HG03442 (cell line): Measurements from ENCODE around the gene PARL.
"Not testable (repeated sequence)": the region's sequence is repeated elsewhere in the genome, so short reads cannot be mapped to it uniquely, and the experiment has no call there.

Experiments used
- ATAC-seq: cut with Tn5 transposase; IDR thresholded peaks from one replicate; pipeline ENCODE4 v1.9.1; 2021; ENCODE audit warnings: mild to moderate bottlenecking, moderate library complexity; ENCODE audit not compliant: unreplicated experiment

Gene PARL

DNA sequence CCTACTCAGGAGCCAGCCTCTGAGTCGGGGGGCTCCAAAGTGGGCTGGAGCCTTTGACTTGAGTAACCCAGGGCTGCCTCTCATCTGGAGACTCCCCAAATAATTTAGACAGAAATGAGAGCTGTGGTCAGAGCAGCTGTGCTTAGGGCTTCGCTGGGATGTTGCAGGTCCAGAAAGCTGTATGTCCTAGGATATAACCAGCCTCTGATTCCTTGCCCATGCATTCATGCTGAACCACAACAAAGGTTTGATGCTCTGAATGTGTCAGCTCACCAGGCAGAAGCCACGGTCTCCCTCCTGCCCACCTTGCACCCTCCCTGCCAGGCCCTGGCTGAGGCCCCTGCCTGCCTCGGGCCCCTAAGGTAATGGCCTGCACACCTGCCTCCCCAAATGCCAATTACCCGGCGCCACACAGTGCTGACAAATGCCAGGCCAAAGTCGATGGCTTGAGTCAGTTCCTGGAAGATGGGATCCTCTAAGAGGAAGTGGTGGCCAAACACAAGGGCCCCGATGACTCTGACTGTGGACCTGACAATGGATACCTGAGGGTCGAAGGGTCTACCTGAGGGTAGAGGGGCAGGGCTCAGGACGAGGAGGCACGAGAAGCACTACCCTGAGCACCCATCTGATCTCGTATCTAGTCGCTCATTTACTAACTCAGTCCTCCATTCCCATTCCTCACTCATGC, 21.7 kb upstream of the PARL start:
- no peak for ATAC-seq

- no peak for ATAC-seq
These were observed 20.4 kb upstream of the PARL start for GRCh38 chr3:183904833-183905780.

DNA sequence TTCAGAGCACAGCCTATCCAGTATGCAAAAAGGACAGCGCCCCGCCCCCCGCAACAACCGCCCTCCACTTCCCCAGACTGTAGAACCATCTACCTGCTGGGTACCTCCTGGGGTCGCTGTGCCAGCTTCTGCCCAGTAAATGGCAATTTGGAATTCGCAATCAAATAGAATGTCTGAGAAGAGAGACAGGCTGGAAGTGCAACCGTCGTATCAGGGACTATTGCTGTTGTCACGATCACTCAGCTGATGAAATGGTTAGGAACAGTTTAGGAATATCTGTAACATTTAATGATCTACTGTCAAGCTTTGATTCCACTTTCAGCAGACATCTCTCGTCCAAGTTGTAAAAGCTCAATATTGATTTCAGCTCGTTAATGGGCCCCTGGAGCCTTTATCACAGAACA, 13.3 kb upstream of the PARL start:
- ATAC-seq: no peak

GRCh38 chr3:183897606-183898005, 12.9 kb upstream of the PARL start:
- ATAC-seq: no peak

- ATAC-seq: no peak
These were observed 11.9 kb upstream of the PARL start for GRCh38 chr3:183896610-183897009.

- no peak for ATAC-seq
These were observed 11.5 kb upstream of the PARL start for GRCh38 chr3:183896184-183896583.

DNA sequence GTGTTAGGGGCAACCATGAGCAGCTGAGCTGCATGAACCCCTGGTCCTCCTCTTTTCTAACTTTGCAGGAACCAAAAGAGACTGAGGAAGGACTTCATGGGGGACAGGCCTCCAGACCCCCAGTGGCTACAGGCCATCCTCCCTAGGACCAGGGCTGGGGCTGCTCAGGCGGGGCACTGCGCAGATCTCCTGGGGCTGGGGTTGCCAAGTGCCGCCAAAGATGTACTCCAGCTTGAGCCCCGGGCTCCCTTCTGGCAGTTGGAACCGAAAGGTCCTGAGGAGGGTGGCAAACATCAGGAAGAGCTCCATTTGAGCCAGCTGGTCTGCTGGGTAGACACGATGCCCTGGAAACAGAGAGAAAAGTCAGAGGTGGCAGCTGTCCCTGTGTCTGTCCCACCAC, 11.1 kb upstream of the PARL start:
- no peak for ATAC-seq

DNA sequence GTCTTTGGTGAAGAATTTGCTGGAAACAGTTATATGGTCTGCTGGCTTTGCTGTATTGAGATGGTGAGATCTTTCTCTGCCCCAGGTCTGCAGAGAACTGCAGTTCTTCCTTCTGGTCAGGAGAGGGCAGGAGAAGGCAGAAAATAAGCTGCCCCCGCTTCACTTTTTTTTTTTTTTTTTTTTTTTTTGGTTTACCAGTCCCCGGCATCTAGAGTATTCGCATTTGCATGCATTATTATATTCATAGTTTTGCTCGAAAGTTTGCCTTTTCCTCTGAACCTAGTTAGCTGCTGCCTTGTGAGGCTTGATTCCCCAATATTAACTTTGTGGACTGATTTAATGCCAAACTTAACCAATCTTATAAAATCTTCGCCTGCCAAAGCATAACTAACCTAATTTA, 10.6 kb upstream of the PARL start:
- ATAC-seq: peak; percentile 46

DNA sequence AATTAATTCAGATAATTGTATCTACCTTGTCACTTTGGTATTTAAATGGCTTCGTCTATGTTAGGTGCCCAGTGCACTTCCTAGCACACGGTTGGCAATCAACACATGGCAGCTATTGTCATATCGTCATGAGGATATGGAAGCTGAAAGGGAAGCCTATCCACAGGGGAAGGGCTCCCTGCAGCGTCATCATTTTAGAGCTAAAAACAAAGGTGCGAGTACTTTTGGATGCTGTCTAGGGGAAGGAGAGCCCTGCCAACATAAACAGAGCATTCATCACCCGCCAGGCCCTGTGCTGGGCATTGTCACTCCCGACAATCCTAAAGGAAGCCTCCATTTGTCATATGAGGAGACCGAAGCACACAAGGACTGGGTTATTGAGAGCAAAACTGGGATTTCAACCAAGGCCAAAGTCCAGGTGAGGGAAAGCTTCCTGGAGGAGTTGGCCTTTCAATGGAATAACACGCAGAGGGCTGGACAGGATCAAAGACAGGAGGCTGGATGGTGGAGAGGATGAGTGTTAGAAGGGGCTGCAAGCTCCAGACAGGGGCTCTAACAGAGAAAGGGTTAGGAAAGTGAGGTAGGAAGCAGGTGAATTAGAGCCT, 8.0 kb upstream of the PARL start:
- no peak for ATAC-seq

DNA sequence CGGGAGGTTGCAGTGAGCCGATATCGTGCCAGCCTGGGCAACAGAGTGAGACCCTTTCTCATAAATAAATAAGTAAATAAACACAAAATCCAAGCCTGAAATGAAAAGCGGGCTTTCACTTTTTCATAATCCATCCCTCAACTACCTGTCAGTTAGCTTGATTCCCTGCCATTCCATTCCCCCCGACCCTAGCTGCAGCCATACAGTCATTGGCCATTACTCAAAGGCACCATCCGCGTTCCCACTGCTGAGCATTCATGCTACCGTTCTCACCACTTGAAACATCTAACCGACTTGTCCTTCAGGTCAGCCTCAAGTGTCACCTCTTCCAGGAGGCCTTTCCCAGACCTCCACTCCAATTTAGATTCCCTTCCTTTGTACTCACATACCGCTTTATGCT, 1.1 kb upstream of the PARL start:
- no peak for ATAC-seq

DNA sequence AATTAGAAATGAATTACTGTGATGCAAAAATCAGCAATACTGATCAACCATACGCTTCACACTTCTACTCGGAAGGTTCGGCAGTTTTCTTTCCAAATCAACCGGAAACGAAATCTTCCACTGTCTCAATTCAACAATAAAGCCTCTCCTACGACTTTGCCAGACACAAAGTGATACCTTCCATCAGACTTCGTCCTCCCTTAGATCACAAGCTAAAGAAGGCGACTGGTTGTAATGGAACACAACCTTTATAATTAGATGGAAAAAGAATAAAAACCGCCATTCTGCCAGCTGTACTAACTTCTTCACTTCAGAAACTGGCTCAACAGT, 618 bp downstream of the PARL start:
- ATAC-seq: no peak

GRCh38 chr3:183883291-183884096, 1.2 kb downstream of the PARL start:
- no peak for ATAC-seq

GRCh38 chr3:183880121-183880520, 4.6 kb downstream of the PARL start:
- ATAC-seq: no peak

DNA sequence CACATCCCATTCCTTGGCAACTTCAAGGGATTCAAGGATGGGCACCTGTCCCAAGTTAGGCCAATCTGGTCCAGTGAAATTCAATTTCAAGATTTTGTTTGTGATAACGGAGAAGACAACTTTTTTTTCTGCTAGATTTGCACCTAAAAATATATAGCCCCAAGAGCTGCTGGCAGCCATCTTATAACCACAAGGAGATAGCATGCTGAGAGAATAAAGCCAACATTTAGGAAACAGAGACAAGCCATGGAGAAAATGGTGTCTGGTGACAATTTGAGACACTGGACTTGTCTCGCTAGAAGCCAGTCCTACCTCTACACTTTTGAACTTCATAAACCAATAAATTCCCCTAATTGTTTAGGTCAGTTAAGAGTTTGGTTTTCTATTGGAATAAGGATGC, 5.4 kb downstream of the PARL start:
- no peak for ATAC-seq

GRCh38 chr3:183878071-183878470, 6.6 kb downstream of the PARL start:
- ATAC-seq: no peak

DNA sequence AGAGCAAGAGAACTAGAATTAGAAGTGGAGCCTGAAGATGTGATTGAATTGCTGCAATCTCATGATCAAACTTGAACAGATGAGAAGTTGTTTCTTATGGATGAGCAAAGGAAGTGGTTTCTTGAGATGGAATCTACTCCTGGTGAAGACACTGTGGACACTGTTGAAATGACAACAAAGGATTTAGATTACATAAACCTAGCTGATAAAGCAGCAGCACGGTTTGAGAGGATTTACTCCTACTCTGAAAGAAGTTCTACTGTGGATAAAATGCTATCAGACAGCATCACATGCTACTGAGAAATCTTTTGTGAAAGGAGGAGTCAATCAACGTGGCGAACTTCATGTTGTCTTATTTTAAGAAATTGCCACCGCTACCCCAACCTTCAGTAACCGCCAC, 7.5 kb downstream of the PARL start:
- not testable (repeated sequence) for ATAC-seq

- no peak for ATAC-seq
These were observed 9.3 kb downstream of the PARL start for GRCh38 chr3:183875411-183875810.

GRCh38 chr3:183873914-183874313, 10.8 kb downstream of the PARL start:
- no peak for ATAC-seq

DNA sequence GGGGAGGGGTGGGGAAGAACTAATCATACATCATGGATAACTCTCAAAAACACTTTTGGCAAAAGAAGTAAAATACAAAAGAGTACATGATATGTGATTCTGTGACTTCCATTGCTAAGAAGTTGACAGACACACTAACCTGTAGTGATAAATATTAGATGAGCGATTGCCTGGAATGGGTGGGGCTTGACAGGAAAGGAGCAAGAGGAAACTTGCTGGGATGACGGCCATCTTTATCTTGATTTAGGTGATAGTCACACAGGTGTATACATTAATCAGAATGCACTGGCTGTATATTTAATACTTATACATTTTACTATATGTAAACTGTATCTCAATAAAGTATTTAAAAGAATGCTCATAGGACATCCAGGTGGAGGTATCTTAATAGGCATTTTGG, 13.1 kb downstream of the PARL start:
- ATAC-seq: no peak

- ATAC-seq: no peak
These were observed 14.1 kb downstream of the PARL start for GRCh38 chr3:183870563-183870962.

- ATAC-seq: no peak
These were observed 15.9 kb downstream of the PARL start for GRCh38 chr3:183868796-183869195.
